ENCODE results near the gene TSHZ3. TPM values are rescaled to one million over a fixed set of nuclear protein-coding genes. Genes with fewer than 3 reads are reported as not detected.

The TSHZ3 gene
- total RNA-seq, 6 experiments from 2014 or later, result 9.1 to 14.0 (median 13.1) TPM

DNA sequence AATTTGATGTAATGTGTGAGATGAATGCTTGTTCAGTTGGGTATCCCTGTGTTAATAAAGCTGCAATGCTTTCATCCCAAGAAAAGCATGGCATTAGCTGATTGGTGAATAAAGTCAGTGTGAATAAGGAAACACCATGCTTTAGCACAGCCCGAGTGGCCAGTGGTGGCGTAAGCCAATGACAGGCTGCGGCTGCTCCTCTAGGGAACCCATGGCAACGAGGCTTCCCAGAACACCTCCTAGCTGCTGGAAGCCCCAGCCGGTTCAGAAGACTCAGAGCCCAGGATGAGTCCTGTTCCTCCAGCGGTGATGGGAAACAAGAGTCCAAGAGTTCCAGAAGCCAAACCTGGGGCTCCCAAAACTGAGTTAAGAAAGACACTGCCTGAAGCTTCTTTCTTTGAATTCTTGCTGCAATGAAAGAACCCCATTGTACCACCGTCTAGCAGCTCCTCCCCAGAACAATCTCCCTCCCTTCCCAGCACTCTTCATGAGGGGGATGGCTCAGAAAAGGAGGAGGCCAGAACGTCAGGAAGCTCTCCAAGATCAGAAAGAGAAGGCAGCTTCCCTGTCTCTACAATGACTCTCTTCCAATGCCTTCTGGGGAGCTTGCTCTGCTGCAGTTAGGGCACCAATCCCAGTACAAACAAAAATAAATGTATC, 58.2 kb downstream of the TSHZ3 start:
- no peak for TF ChIP-seq CTCF (IDR thresholded peaks at IDR 0.05)
- peaks cover 12% of the 10 kb centered on the region for H3K4me1 Mint-ChIP-seq (ENCODE audit: low read depth)
- DNase-seq, result no peak
- H3K36me3 Mint-ChIP-seq (ENCODE audit: low read depth), result peaks cover 14% of the 10 kb centered on the region
- H3K9me3 Mint-ChIP-seq, result no peaks in the 10 kb centered on the region
- no peak overlapping the region; the same call in 1 of the 2 replicates for H3K27ac Mint-ChIP-seq
- no peaks in the 10 kb centered on the region for H3K27me3 Mint-ChIP-seq (ENCODE audit: insufficient read depth)
- H3K4me3 Mint-ChIP-seq, result no peak overlapping the region

DNA sequence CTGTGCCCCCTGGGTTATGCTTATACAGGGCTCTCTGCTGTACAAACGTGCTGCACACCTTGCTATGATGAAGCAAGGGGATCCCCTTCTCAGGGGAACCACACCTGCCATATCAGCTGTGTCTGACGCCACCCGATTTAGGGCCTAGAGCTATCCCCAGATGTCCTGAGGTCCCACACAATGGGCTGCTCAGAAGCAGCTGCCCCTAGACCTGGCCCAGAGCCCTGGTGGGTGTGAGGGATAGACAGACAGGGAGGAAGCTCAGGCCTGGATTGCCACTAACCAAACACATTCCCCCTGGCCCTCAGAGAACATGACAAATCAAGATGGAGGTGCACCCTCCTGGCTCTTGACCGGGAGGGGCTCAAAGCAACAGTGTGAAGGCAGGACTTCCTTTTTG, 59.3 kb downstream of the TSHZ3 start:
- Mint-ChIP-seq H3K27me3 (ENCODE audit: insufficient read depth) (no peaks in the 10 kb centered on the region), H3K4me1 (ENCODE audit: low read depth) (peaks cover 18% of the 10 kb centered on the region), H3K4me3 (no peak overlapping the region), H3K36me3 (ENCODE audit: low read depth) (peaks cover 6% of the 10 kb centered on the region; the same call in 1 of the 2 replicates), H3K9me3 (no peaks in the 10 kb centered on the region), H3K27ac (no peak overlapping the region; the same call in 1 of the 2 replicates)
- no peak for TF ChIP-seq CTCF (IDR thresholded peaks at IDR 0.05)
- no peak for DNase-seq

DNA sequence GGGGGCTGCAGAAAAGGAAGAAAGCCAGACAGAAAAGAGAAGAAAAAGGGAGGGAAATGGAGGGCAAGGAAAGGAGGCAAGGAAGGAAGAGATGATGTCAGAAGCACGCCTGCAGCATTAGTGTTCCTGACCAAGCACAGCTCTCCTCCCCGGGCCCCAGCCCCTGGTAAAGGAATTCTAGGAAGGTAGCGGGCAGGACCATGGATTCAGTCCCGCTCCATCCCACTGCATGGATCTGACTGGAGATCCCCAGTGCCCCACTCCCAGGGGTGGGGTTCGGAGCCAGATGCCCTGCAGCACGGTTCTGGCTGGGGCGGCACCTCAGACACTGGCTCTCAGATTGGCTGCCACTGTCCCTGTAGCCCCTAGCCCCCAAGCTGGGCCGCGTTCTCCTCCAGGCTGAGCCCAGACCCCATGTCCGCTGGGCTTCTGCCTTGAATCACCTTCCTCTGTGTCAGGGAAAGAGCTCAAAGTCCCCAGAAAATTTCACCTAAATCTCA, 59.8 kb downstream of the TSHZ3 start:
- Mint-ChIP-seq H3K9me3 (no peaks in the 10 kb centered on the region), H3K27ac (no peak overlapping the region), H3K36me3 (ENCODE audit: low read depth) (0 out of 2 replicates have a peak, but pooled peaks cover 6% of the 10 kb centered on the region), H3K4me1 (ENCODE audit: low read depth) (peaks cover 18% of the 10 kb centered on the region), H3K4me3 (no peak overlapping the region), H3K27me3 (ENCODE audit: insufficient read depth) (no peaks in the 10 kb centered on the region)
- TF ChIP-seq CTCF (IDR thresholded peaks at IDR 0.05), result no peak
- DNase-seq, result no peak

- peaks cover 16% of the 10 kb centered on the region for H3K4me1 Mint-ChIP-seq (ENCODE audit: low read depth)
- H3K27ac Mint-ChIP-seq, result peak overlapping the region; percentile 84
- no peaks in the 10 kb centered on the region for H3K27me3 Mint-ChIP-seq (ENCODE audit: insufficient read depth)
- peak overlapping the region; percentile 84 for H3K4me3 Mint-ChIP-seq
- H3K36me3 Mint-ChIP-seq (ENCODE audit: low read depth), result no peaks in the 10 kb centered on the region
- no peak for TF ChIP-seq CTCF (IDR thresholded peaks at IDR 0.05)
- DNase-seq, result no peak
- H3K9me3 Mint-ChIP-seq, result no peaks in the 10 kb centered on the region
Observed at GRCh38 chr19:31286491-31286890, 62.7 kb downstream of the TSHZ3 start.

- DNase-seq, result no peak
- H3K27ac Mint-ChIP-seq, result peak overlapping the region; percentile 84
Observed at GRCh38 chr19:31285744-31286143, 63.5 kb downstream of the TSHZ3 start.

More at GRCh38 chr19:31285744-31286143, 63.5 kb downstream of the TSHZ3 start:
- H3K36me3 Mint-ChIP-seq (ENCODE audit: low read depth), result no peaks in the 10 kb centered on the region
- peak overlapping the region; percentile 84 for H3K4me3 Mint-ChIP-seq
- no peaks in the 10 kb centered on the region for H3K9me3 Mint-ChIP-seq
- no peak for TF ChIP-seq CTCF (IDR thresholded peaks at IDR 0.05)
- peaks cover 12% of the 10 kb centered on the region for H3K4me1 Mint-ChIP-seq (ENCODE audit: low read depth)
- no peaks in the 10 kb centered on the region; the same call in 1 of the 2 replicates for H3K27me3 Mint-ChIP-seq (ENCODE audit: insufficient read depth)
